Fibroblast of mammary gland (primary cell): ENCODE results near the gene ITGA2B.

Experiments used
- DNase-seq: peaks from one replicate; pipeline ENCODE4 v3.0.0-alpha.2; 2010; ENCODE audit warnings: low read depth
- H3K4me3 ChIP-seq: 2 replicates; pipeline ENCODE4 v1.5.1; 2011; ENCODE audit warnings: low read depth, mild to moderate bottlenecking, low read length, moderate library complexity; ENCODE audit not compliant: control insufficient read depth
- TF ChIP-seq, protein P1 (sequence below): conservative IDR thresholded peaks from 2 replicates; pipeline ENCODE4 v1.5.1; 2011; ENCODE audit warnings: low read depth, low read length, inconsistent platforms; ENCODE audit not compliant: control insufficient read depth, insufficient read depth

The ITGA2B gene

DNA sequence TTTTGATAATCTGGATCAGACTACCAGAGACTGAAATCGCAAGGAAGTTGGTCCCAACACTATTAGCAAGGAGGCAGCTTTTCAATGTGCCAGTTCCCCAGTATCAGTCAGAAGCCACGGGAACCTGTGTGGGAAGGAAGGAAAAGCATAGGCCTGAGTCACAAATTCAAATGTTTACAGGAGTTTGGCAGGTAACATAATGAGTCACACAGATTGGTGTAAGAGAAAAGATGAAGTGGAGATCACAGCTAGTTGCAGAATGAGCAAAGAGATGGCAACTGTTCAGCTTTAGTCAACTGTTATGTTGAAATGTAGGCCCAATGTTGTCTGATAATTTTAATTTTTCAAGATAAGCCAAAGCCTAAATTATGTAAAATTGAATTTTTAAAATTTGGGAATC is 28.1 kb upstream of the ITGA2B start:
- DNase-seq, result peak; percentile 91
- no peak overlapping the region for H3K4me3 ChIP-seq
- TF ChIP-seq, protein P1, sequence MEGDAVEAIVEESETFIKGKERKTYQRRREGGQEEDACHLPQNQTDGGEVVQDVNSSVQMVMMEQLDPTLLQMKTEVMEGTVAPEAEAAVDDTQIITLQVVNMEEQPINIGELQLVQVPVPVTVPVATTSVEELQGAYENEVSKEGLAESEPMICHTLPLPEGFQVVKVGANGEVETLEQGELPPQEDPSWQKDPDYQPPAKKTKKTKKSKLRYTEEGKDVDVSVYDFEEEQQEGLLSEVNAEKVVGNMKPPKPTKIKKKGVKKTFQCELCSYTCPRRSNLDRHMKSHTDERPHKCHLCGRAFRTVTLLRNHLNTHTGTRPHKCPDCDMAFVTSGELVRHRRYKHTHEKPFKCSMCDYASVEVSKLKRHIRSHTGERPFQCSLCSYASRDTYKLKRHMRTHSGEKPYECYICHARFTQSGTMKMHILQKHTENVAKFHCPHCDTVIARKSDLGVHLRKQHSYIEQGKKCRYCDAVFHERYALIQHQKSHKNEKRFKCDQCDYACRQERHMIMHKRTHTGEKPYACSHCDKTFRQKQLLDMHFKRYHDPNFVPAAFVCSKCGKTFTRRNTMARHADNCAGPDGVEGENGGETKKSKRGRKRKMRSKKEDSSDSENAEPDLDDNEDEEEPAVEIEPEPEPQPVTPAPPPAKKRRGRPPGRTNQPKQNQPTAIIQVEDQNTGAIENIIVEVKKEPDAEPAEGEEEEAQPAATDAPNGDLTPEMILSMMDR, result no peak

DNA sequence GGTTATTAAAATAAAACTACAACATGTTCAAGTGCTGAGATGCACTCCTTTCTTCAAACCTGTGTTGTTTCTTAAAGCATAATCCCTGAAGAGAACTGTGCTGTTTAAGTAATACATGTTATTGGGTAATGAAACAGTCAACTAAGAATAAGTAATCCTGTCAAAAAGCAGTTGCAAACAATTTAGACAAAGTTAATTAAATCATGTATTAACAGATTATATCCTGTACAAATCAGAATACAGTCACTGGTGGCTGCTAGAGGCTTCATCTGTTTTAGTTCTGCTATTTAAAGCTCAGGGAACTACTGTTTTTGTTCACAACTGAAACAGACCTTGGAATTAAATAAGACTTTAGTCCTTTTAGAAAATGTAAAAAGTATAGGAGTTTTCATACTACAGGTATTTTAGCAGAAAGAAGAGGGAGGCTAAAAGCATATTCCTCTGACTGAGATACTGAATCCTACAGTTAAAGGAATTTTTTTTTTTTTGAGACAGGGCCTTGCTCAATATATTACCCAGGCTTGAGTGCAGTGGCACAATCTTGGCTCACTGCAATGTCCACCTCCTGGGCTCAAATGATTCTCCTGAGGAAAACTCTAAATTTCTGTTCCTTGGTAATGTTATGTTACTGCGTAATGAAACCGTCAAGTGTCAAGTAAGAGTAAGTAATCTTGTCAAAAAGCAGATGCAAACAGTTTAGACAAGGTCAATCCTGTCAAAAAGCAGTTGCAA is 27.3 kb upstream of the ITGA2B start:
- TF ChIP-seq, protein P1, result no peak
- DNase-seq, result no peak
- no peak overlapping the region for H3K4me3 ChIP-seq

DNA sequence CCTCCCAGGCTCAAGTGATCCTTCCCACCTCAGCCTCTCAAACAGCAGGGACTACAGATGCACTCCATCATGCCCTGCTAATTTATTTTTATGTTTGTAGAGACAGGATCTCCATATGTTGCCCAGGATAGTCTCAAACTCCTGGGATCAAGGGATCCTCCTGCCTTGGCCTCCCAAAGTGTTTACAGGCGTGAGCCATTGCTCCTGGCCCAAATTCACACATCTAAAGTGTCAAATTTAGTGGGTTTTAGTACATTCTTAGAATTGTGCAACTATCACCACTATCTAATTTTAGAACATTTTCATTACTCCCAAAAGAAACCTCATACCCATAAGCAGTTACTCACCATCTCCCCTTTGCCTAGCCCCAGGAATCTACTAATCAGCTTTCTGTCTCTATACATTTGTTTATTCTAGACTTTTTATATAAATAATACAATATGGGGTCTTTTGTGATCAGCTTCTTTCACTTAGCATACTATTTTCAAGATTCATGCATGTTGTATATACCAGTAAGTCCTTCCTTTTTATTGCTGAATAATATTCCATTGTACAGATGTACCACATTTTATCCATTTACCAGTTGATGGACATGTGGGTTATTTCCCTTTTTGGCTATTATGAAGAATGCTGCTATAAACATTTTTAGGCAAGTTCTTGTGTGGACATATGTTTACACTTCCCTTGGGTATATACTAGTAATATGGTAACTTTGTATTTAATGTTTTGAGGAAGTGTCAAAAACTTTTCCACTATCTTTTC is 25.1 kb upstream of the ITGA2B start:
- no peak for DNase-seq
- TF ChIP-seq, protein P1, result no peak
- no peak overlapping the region for H3K4me3 ChIP-seq

DNA sequence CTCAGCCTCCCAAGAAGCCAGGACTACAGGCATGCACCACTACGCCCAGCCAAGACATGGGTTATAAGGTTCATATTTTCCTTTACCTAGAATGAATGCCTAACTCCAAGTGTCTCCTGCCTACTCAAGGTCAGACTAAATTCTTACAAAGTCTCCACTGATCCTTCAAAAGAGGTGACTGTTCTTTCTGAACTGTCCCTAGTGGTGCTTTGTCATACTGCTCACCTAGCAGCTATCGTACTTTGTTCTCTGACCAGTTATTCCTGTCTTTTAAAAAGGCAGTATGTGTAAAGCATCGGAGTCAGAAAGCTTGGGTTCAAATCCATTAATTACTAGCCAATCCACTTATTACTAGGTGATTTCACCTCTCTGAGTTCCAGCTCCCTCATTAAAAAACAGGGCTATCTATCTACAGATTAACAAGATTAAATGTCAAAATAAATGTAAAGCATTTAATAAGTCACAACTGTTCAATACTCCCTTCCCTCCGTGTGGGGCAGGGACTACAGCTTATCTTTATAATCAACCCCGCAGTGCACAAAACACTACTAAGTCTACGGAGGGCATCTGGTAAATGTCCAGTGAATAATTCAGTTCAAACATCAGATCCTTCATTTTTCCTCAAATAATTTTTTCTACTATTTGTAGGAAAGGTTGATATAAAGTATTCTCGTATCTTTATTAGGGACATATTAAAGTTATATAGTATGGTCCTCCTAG is 20.0 kb upstream of the ITGA2B start:
- DNase-seq, result no peak
- TF ChIP-seq, protein P1, result no peak
- no peak overlapping the region for H3K4me3 ChIP-seq

DNA sequence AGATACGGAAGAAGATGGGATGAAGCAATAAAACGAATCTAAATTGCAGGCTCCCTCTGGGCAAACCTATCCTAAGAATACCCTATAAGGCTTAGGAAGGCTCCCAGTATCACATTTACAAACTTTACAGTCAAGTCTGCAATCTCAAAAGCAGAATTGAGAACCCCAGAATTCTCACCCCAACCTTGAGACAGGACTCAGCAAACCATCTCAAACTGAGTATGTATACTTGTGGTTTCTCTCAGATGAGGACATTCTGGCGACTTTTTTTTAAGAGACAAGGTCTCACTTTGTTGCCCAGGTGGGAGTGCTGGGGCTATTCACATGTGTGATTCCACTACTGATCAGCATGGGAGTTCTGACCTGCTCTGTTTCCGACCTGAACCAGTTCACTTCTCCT is 19.3 kb upstream of the ITGA2B start:
- no peak overlapping the region for H3K4me3 ChIP-seq
- DNase-seq, result no peak
- TF ChIP-seq, protein P1, result no peak

DNA sequence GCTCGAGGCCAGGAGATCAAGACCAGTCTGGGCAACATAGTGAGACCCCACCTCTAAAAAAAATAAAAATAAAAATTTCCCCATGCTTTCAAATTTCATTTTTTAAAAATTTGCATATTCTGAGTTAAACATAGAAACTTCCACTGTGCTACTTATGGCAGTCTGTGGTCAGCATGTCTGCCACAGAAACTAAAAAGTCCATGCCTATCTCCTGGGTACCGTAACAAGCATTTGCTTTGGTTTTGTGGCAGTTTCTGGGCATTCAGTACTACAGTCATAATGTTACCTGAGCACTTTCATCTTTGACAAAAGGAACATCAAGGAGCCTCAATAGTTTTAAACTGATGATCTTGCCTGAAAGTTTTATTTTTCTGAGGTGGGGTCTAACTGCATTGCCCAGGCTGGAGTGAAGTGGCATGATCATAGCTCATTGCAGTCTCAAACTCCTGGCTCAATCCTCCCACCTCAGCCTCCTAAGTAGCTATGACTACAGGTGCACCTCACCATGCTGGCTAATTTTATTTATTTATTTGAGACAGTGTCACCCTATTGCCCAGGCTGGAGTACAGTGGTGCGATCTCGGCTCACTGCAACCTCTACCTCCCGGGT is 13.2 kb upstream of the ITGA2B start:
- no peak for DNase-seq
- TF ChIP-seq, protein P1, result no peak
- no peak overlapping the region for H3K4me3 ChIP-seq
